Hepatocyte (in vitro differentiated cells): ENCODE data around the gene ABI1.

ENCODE experiments used
- EZH2 ChIP-seq: fragments of 200-600 bp; sonication (generic); IDR thresholded peaks from 2 replicates; pipeline ENCODE4 v1.6.1; 2016; ENCODE audit warnings: antibody characterized with exemption, mild to moderate bottlenecking, borderline replicate concordance
- TF ChIP-seq, protein P1 (sequence below): fragments of 200-600 bp; sonication (generic); IDR thresholded peaks from 2 replicates; pipeline ENCODE4 v1.5.1; 2016; ENCODE audit warnings: antibody characterized with exemption, mild to moderate bottlenecking; ENCODE audit not compliant: poor library complexity

DNA sequence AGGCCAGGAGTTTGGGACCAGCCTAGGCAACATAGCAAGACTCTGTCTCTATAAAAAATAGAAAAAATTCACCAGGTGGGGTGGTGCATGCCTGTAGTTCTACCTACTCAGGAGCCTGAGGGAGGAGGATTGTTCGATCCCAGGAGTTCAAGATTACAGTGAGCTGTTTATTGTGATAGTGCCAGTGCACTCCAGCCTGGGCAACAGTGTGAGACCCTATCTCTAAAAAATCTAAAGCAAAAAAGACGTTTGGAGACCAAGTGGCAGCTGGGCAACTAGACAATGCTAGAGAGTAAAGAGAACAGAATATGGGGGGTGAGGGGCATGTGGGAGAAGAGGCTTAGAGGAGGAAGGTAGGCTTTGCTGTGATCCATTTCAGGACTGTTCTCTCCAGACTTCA, 161.8 kb downstream of the ABI1 start:
- TF ChIP-seq, protein P1, sequence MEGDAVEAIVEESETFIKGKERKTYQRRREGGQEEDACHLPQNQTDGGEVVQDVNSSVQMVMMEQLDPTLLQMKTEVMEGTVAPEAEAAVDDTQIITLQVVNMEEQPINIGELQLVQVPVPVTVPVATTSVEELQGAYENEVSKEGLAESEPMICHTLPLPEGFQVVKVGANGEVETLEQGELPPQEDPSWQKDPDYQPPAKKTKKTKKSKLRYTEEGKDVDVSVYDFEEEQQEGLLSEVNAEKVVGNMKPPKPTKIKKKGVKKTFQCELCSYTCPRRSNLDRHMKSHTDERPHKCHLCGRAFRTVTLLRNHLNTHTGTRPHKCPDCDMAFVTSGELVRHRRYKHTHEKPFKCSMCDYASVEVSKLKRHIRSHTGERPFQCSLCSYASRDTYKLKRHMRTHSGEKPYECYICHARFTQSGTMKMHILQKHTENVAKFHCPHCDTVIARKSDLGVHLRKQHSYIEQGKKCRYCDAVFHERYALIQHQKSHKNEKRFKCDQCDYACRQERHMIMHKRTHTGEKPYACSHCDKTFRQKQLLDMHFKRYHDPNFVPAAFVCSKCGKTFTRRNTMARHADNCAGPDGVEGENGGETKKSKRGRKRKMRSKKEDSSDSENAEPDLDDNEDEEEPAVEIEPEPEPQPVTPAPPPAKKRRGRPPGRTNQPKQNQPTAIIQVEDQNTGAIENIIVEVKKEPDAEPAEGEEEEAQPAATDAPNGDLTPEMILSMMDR = no peak
- no peak for TF ChIP-seq EZH2
